Mesenteric fat pad (tissue), 1 donor: ENCODE results near the gene SPACA9. TPM values are rescaled to one million over a fixed set of nuclear protein-coding genes. Genes with fewer than 3 reads are reported as not detected.

Source experiments
- DNase-seq: peaks from one replicate; pipeline ENCODE4 v3.0.0-alpha.2; 2020; ENCODE audit warnings: low spot score
- total RNA-seq: library from RNA; stranded (reverse); fragmentation: NEBNext Ultra II Directional; extraction: Animal tissue kit (Norgen Biotek cat#: 25700); gene quantifications from one replicate; pipeline ENCODE4 v1.2.1, GENCODE V29; 2021
- donor health status: DM: yes; HTN: yes; CAD: no.

Gene SPACA9
- total RNA-seq, 1 donor from 2014 or later: 3.9 TPM

GRCh38 chr9:132937463-132937901 lies 58.8 kb downstream of the SPACA9 start:
- DNase-seq: no peak

GRCh38 chr9:132939169-132939568 lies 60.5 kb downstream of the SPACA9 start:
- DNase-seq: no peak

Other genes starting within 250 kb of the SPACA9 start
- gene DDX31, start 208.9 kb upstream of the SPACA9 start, total RNA-seq: 12.7 TPM
- gene GTF3C4, start 208.4 kb upstream of the SPACA9 start, total RNA-seq: 9.5 TPM
- gene AK8, start 614 bp upstream of the SPACA9 start, total RNA-seq: 1.5 TPM
- gene TSC1, start 65.7 kb downstream of the SPACA9 start, total RNA-seq: 36.3 TPM
- gene GFI1B, start 99.8 kb downstream of the SPACA9 start, total RNA-seq: not detected
- gene GTF3C5, start 152.1 kb downstream of the SPACA9 start, total RNA-seq: 32.3 TPM
- 2.2 TPM for gene CEL, start 183.1 kb downstream of the SPACA9 start, total RNA-seq
- gene RALGDS, start 242.3 kb downstream of the SPACA9 start, total RNA-seq: 58.4 TPM